Liver (tissue), 9 donors: ENCODE results near the gene MED8. TPM values are rescaled to one million over a fixed set of nuclear protein-coding genes. Genes with fewer than 3 reads are reported as not detected.

Source experiments
- DNase-seq: peaks from one replicate; pipeline ENCODE4 v3.0.0-alpha.2; 2017; ENCODE audit warnings: low spot score
- H3K27ac ChIP-seq, 2 donors: one replicate each; pipeline ENCODE4 v1.7.0; 2013; ENCODE audit warnings: inconsistent platforms in 2 of 2, low read length in 2 of 2, control low read depth in 1 of 2, low read depth in 1 of 2, mild to moderate bottlenecking in 1 of 2
- H3K27me3 ChIP-seq, 4 donors: one replicate each; pipeline versions ENCODE4 v1.6.1 to v1.7.0; 2013; ENCODE audit warnings: low read length in 3 of 4, inconsistent platforms in 1 of 4, mild to moderate bottlenecking in 1 of 4, moderate library complexity in 1 of 4; ENCODE audit not compliant: control insufficient read depth in 4 of 4, insufficient read depth in 4 of 4
- H3K36me3 ChIP-seq, 4 donors: one replicate each; pipeline versions ENCODE4 v1.6.1 to v1.7.0; 2013; ENCODE audit warnings: low read length in 3 of 4, mild to moderate bottlenecking in 3 of 4, low read depth in 1 of 4, moderate library complexity in 1 of 4; ENCODE audit not compliant: control insufficient read depth in 4 of 4, insufficient read depth in 3 of 4
- H3K4me1 ChIP-seq, 4 donors: one replicate each; pipeline versions ENCODE4 v1.6.1 to v1.7.0; 2013; ENCODE audit warnings: low read length in 3 of 4, mild to moderate bottlenecking in 3 of 4, moderate library complexity in 1 of 4; ENCODE audit not compliant: control insufficient read depth in 4 of 4, insufficient read depth in 4 of 4
- H3K4me3 ChIP-seq, 3 donors: one replicate each; pipeline versions ENCODE4 v1.6.1 to v1.7.0; 2013; ENCODE audit warnings: low read length in 3 of 3, control low read depth in 1 of 3, low read depth in 1 of 3, mild to moderate bottlenecking in 1 of 3
- H3K9ac ChIP-seq, 2 donors: one replicate each; pipeline ENCODE4 v1.7.0; 2013; ENCODE audit warnings: low read length in 2 of 2, mild to moderate bottlenecking in 2 of 2, moderate library complexity in 2 of 2, control low read depth in 1 of 2, low read depth in 1 of 2
- H3K9me3 ChIP-seq, 4 donors: one replicate each; pipeline versions ENCODE4 v1.6.1 to v1.7.0; 2013; ENCODE audit warnings: low read length in 3 of 4; ENCODE audit not compliant: control insufficient read depth in 4 of 4
- ATF3 ChIP-seq: IDR thresholded peaks from 2 replicates; pipeline ENCODE4 v1.6.1; 2016; ENCODE audit warnings: antibody characterized with exemption
- CTCF ChIP-seq: fragments of 150-350 bp; IDR thresholded peaks from 2 replicates; pipeline ENCODE4 v1.5.1; 2017; ENCODE audit warnings: improper control_type of control experiment, low read depth, low read length; ENCODE audit not compliant: missing input control
- EGR1 ChIP-seq, 2 donors: IDR thresholded peaks; 2 replicates each; pipeline ENCODE4 v1.6.1; 2016 to 2018; ENCODE audit warnings: antibody characterized with exemption in 2 of 2, low read depth in 2 of 2
- FOXA1 ChIP-seq: IDR thresholded peaks from 2 replicates; pipeline ENCODE4 v1.6.1; 2016; ENCODE audit warnings: antibody characterized with exemption
- GABPA ChIP-seq, 2 donors: IDR thresholded peaks in 1 of 2; conservative IDR thresholded peaks in 1 of 2; 2 replicates each; pipeline ENCODE4 v1.6.1; 2016; ENCODE audit warnings: antibody characterized with exemption in 2 of 2, mild to moderate bottlenecking in 1 of 2, moderate library complexity in 1 of 2
- HNF4G ChIP-seq: IDR thresholded peaks from 2 replicates; pipeline ENCODE4 v1.6.1; 2016; ENCODE audit warnings: antibody characterized with exemption
- JUND ChIP-seq, 2 donors: IDR thresholded peaks; 2 replicates each; pipeline ENCODE4 v1.6.1; 2016; ENCODE audit warnings: antibody characterized with exemption in 2 of 2
- MAX ChIP-seq: IDR thresholded peaks from 2 replicates; pipeline ENCODE4 v1.6.1; 2016; ENCODE audit warnings: antibody characterized with exemption
- NR2F2 ChIP-seq: IDR thresholded peaks from 2 replicates; pipeline ENCODE4 v1.6.1; 2016; ENCODE audit warnings: antibody characterized with exemption
- RAD21 ChIP-seq, 2 donors: IDR thresholded peaks; 2 replicates each; pipeline ENCODE4 v1.6.1; 2016; ENCODE audit warnings: antibody characterized with exemption in 2 of 2, mild to moderate bottlenecking in 2 of 2
- REST ChIP-seq: IDR thresholded peaks from 2 replicates; pipeline ENCODE4 v1.6.1; 2016; ENCODE audit warnings: antibody characterized with exemption, mild to moderate bottlenecking
- RXRA ChIP-seq, 2 donors: IDR thresholded peaks; 2 replicates each; pipeline ENCODE4 v1.6.1; 2017 to 2018; ENCODE audit warnings: antibody characterized with exemption in 2 of 2, mild to moderate bottlenecking in 1 of 2
- TAF1 ChIP-seq: conservative IDR thresholded peaks from 2 replicates; pipeline ENCODE4 v1.6.1; 2016; ENCODE audit warnings: antibody characterized with exemption, mild to moderate bottlenecking
- YY1 ChIP-seq: IDR thresholded peaks from 2 replicates; pipeline ENCODE4 v1.6.1; 2016; ENCODE audit warnings: antibody characterized with exemption, mild to moderate bottlenecking
- WGBS: extraction: QIAGEN DNeasy Blood & Tissue Kit; methylation state at CpG from one replicate; pipeline ENCODE4 v1.1.7; 2013; 5-methylcytosine and 5-hydroxymethylcytosine counted together
- polyA plus RNA-seq, 2 donors: library from polyadenylated mRNA; stranded (reverse) in 1 of 2; unstranded in 1 of 2; fragments of 200-250 nt in 1 of 2; fragments of >200 nt in 1 of 2; fragmentation: Nextera tagmentation in 1 of 2; extraction: Ambion mirVana in 1 of 2; gene quantifications; one replicate each; pipeline versions ENCODE4 v1.2.1 to v1.2.3, GENCODE V29; 2013 to 2015
- total RNA-seq, 2 donors: library from RNA; depleted of rRNA; stranded (reverse); fragments of >200 nt; gene quantifications; one replicate each; pipeline ENCODE4 v1.2.3, GENCODE V29; 2014
- donor health status: healthy.
- donor health status: healthy.
- donor health status: healthy.
- donor health status: healthy.
- donor health status: healthy.

Gene MED8
- total and polyA plus RNA-seq, 4 donors = 26.2 to 37.6 (median 29.1) TPM

- Histone ChIP-seq H3K27me3 (no peaks in the 10 kb centered on the region), H3K9ac (no peak overlapping the region), H3K4me3 (no peak overlapping the region), H3K36me3 (peaks cover 17 to 89% (median 64%) of the 10 kb centered on the region in 4 donors), H3K27ac (no peak overlapping the region), H3K4me1 (peaks cover 0 to 6% (median 0%) of the 10 kb centered on the region in 4 donors), H3K9me3 (no peaks in the 10 kb centered on the region)
- no peak for DNase-seq
- no peak for TF ChIP-seq TAF1
- TF ChIP-seq FOXA1 = no peak
- TF ChIP-seq JUND (IDR thresholded peaks at IDR 0.05) = no peak
- TF ChIP-seq EGR1 (IDR thresholded peaks at IDR 0.05; ENCODE audit: low read depth in 2 of 2) = no peak
- TF ChIP-seq HNF4G = no peak
- no peak for TF ChIP-seq RAD21 (IDR thresholded peaks at IDR 0.05)
- no peak for TF ChIP-seq RXRA (IDR thresholded peaks at IDR 0.05)
- no peak for TF ChIP-seq GABPA (IDR thresholded peaks at IDR 0.05 in 1 of 2, conservative IDR thresholded peaks at IDR 0.05 in 1 of 2)
- TF ChIP-seq ATF3 = no peak
- no peak for TF ChIP-seq NR2F2
- 97% methylated on average over 5 of the region's 5 CpGs for WGBS
These were observed 41.2 kb upstream of the MED8 start for GRCh38 chr1:43430831-43431230.

GRCh38 chr1:43427941-43428340 is 38.3 kb upstream of the MED8 start:
- Histone ChIP-seq H3K27me3 (no peaks in the 10 kb centered on the region), H3K27ac (no peak overlapping the region), H3K4me3 (no peak overlapping the region), H3K9ac (no peak overlapping the region), H3K4me1 (no peaks in the 10 kb centered on the region), H3K9me3 (no peaks in the 10 kb centered on the region), H3K36me3 (peaks cover 26 to 89% (median 64%) of the 10 kb centered on the region in 4 donors)
- DNase-seq = no peak
- TF ChIP-seq REST (no peak), CTCF (no peak), EGR1 (IDR thresholded peaks at IDR 0.05; ENCODE audit: low read depth in 2 of 2) (no peak), RAD21 (IDR thresholded peaks at IDR 0.05) (no peak), YY1 (no peak)
- 97% methylated on average over 9 of the region's 9 CpGs for WGBS

- Histone ChIP-seq H3K4me3 (no peak overlapping the region), H3K27me3 (no peaks in the 10 kb centered on the region), H3K9me3 (no peaks in the 10 kb centered on the region), H3K4me1 (no peaks in the 10 kb centered on the region), H3K36me3 (peaks cover 28 to 88% (median 60%) of the 10 kb centered on the region in 4 donors), H3K9ac (no peak overlapping the region), H3K27ac (no peak overlapping the region)
- 71% methylated on average over 14 of the region's 14 CpGs for WGBS
- TF ChIP-seq HNF4G (no peak), MAX (no peak), GABPA (IDR thresholded peaks at IDR 0.05 in 1 of 2, conservative IDR thresholded peaks at IDR 0.05 in 1 of 2) (no peak), FOXA1 (no peak), RXRA (IDR thresholded peaks at IDR 0.05) (no peak), RAD21 (IDR thresholded peaks at IDR 0.05) (no peak), CTCF (no peak), REST (no peak)
- DNase-seq = no peak
These were observed 37.9 kb upstream of the MED8 start for GRCh38 chr1:43427524-43427923.
